Breast epithelium (tissue), 4 donors: ENCODE data around the gene ITGA8. TPM values are rescaled to one million over a fixed set of nuclear protein-coding genes. Genes with fewer than 3 reads are reported as not detected.

Experiments used
- DNase-seq, 2 donors: peaks; one replicate each; pipeline ENCODE4 v3.0.0-alpha.2; 2019; ENCODE audit warnings: low spot score in 2 of 2
- H3K27ac ChIP-seq, 2 donors: fragments of 200-600 bp; sonication (generic) in 1 of 2; one replicate each; pipeline ENCODE4 v1.5.1; 2016 to 2019; ENCODE audit warnings: mild to moderate bottlenecking in 1 of 2
- H3K27me3 ChIP-seq, 2 donors: fragments of 200-600 bp; sonication (generic) in 1 of 2; one replicate each; pipeline versions ENCODE4 v1.5.1 to v1.6.0; 2017 to 2019; ENCODE audit warnings: control low read depth in 1 of 2, mild to moderate bottlenecking in 1 of 2
- H3K36me3 ChIP-seq: fragments of 200-600 bp; one replicate; pipeline ENCODE4 v1.5.1; 2019
- H3K4me1 ChIP-seq, 2 donors: fragments of 200-600 bp; sonication (generic); one replicate each; pipeline ENCODE4 v1.5.1; 2016 to 2019; ENCODE audit warnings: control low read depth in 1 of 2
- H3K4me3 ChIP-seq, 3 donors: fragments of 200-600 bp; sonication (generic); 1 replicate in 2 of 3; 2 replicates in 1 of 3; pipeline ENCODE4 v1.5.1; 2016 to 2019; ENCODE audit warnings: mild to moderate bottlenecking in 3 of 3, moderate library complexity in 2 of 3
- H3K9me3 ChIP-seq, 2 donors: fragments of 200-600 bp; sonication (generic) in 1 of 2; one replicate each; pipeline ENCODE4 v1.5.1; 2016 to 2019; ENCODE audit warnings: control low read depth in 1 of 2
- POLR2A ChIP-seq: fragments of 450-650 bp; IDR thresholded peaks from one replicate; pipeline ENCODE4 v1.6.1; 2016; ENCODE audit warnings: antibody characterized with exemption, mild to moderate bottlenecking, moderate library complexity
- POLR2AphosphoS5 ChIP-seq, 3 donors: sonication (generic); formaldehyde crosslinking; IDR thresholded peaks; one replicate each; pipeline ENCODE4 v1.6.1; 2017; ENCODE audit warnings: antibody characterized with exemption in 3 of 3
- intact Hi-C: fragments of 100-400 bp; cut with DNase I; formaldehyde crosslinking; loops from one replicate; pipeline ENCODE4 v1.15.1; 2023; ENCODE audit warnings: low total_unique reads
- total RNA-seq, 3 donors: library from RNA; depleted of rRNA; stranded (reverse); fragments of >200 nt; gene quantifications; one replicate each; pipeline ENCODE4 v1.1.0, GENCODE V29; 2016
- TF ChIP-seq, protein P1 (sequence below), 3 donors: fragments of 450-650 bp; IDR thresholded peaks; one replicate each; pipeline ENCODE4 v1.5.1; 2016 to 2017; ENCODE audit warnings: antibody characterized with exemption in 3 of 3, mild to moderate bottlenecking in 3 of 3, moderate library complexity in 3 of 3

Gene ITGA8
- total RNA-seq, 3 donors from 2014 or later = 2.0 to 2.9 (median 2.6) TPM

DNA sequence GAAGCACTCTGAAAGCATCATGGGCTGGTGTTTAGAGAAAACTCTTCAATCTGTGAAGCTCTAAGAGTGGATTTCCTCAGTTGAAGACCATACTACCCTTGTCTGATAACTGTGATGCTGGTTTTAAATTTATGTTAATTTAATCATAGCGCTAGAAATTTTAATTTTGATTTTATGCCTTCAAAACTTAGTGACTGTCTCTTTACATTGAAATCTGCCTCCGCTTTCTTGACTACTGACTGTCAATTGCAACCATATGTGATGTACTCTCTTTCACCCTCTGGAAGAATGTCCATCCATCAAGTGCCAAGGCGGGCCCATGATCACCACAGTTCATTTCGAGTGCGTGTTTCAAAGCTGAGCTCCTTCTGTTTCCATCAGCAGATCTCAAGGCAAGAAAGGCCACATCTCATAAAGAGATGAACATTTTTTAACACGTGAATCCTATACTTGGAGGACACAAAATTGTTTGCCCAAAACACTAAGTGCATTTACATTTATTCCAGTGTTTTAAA, 147.1 kb downstream of the ITGA8 start:
- Histone ChIP-seq H3K36me3 (no peaks in the 10 kb centered on the region), H3K4me3 (no peak overlapping the region), H3K4me1 (no peaks in the 10 kb centered on the region), H3K27me3 (no peaks in the 10 kb centered on the region), H3K9me3 (no peaks in the 10 kb centered on the region), H3K27ac (no peak overlapping the region)
- intact Hi-C loops = no loop called here
- DNase-seq = no peak
- TF ChIP-seq POLR2A = no peak
- TF ChIP-seq, protein P1, sequence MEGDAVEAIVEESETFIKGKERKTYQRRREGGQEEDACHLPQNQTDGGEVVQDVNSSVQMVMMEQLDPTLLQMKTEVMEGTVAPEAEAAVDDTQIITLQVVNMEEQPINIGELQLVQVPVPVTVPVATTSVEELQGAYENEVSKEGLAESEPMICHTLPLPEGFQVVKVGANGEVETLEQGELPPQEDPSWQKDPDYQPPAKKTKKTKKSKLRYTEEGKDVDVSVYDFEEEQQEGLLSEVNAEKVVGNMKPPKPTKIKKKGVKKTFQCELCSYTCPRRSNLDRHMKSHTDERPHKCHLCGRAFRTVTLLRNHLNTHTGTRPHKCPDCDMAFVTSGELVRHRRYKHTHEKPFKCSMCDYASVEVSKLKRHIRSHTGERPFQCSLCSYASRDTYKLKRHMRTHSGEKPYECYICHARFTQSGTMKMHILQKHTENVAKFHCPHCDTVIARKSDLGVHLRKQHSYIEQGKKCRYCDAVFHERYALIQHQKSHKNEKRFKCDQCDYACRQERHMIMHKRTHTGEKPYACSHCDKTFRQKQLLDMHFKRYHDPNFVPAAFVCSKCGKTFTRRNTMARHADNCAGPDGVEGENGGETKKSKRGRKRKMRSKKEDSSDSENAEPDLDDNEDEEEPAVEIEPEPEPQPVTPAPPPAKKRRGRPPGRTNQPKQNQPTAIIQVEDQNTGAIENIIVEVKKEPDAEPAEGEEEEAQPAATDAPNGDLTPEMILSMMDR (IDR thresholded peaks at IDR 0.05) = no peak
- TF ChIP-seq POLR2AphosphoS5 (IDR thresholded peaks at IDR 0.05) = no peak

DNA sequence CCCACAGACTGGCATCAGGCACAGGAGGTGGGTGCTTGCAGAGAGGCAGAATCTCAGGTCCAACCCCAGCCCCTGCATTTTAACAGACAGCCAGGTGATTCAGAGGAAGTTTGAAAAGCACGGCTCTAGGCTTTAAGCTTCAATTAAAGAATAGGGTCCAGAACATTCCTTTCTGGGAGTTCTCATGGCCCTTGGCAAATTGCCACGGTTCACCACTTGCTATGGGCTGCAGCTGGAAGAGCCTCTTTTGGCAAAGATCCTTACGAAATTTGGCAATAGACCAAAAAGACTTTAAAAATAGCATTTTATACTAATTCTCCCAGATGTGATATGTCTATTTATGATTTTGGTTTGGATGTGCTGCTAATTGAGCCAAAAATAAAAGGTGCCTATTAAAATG, 148.1 kb downstream of the ITGA8 start:
- Histone ChIP-seq H3K27ac (no peak overlapping the region), H3K4me3 (no peak overlapping the region), H3K9me3 (no peaks in the 10 kb centered on the region), H3K27me3 (no peaks in the 10 kb centered on the region), H3K36me3 (no peaks in the 10 kb centered on the region), H3K4me1 (no peaks in the 10 kb centered on the region)
- intact Hi-C loops = no loop called here
- TF ChIP-seq POLR2A = no peak
- TF ChIP-seq POLR2AphosphoS5 (IDR thresholded peaks at IDR 0.05) = no peak
- TF ChIP-seq, protein P1 (IDR thresholded peaks at IDR 0.05) = no peak
- no peak for DNase-seq

DNA sequence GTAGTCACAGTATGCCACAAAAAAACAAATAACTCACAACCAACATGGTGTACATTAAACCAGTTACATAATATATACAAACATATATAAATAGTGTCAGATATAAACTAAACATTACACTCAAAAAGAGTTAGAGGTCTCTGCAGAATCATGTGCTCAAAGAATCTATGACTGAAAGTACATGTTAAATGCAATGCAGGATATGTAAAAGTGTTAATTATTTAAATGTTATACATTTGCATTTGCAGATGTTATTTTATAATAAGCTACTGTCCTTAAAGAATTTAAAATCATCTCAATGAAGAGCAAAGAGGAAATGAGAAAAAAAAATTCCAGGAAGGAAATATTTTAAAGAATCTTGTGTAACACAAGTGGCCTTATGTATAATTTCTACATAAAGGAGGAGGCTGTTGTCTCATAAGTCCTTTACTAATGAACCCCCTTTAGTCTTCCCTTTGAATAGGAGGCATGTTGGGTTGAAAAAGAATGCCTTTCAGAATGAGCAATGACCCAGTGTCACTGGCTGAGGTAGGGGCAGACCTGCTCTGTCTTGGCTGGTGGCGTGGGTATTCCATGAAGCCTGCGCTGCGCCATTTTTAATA, 148.9 kb downstream of the ITGA8 start:
- Histone ChIP-seq H3K4me1 (no peaks in the 10 kb centered on the region), H3K9me3 (no peaks in the 10 kb centered on the region), H3K27me3 (no peaks in the 10 kb centered on the region), H3K27ac (no peak overlapping the region), H3K4me3 (no peak overlapping the region), H3K36me3 (no peaks in the 10 kb centered on the region)
- no peak for DNase-seq
- no peak for TF ChIP-seq POLR2AphosphoS5 (IDR thresholded peaks at IDR 0.05)
- TF ChIP-seq, protein P1 (IDR thresholded peaks at IDR 0.05) = no peak
- no peak for TF ChIP-seq POLR2A
- intact Hi-C loops = no loop called here

DNA sequence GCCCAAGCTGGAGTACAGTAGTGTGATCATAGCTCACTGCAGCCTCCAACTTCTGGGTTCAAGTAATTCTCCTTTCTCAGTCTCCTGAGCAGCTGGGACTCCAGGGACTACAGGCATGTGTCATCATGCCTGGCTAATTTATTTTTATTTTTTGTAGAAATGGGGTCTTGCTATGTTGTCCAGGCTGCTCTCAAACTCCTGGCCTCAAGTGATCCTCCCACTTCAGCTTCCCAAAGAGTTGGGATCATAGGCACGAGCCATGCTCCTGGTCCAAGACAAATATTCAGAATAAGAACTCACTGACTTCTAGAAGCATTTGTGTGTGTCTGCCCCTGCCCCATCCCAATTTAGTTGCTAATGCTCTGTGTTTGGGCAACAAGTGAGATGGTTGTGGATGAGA, 151.8 kb downstream of the ITGA8 start:
- Histone ChIP-seq H3K27ac (no peak overlapping the region), H3K27me3 (no peaks in the 10 kb centered on the region), H3K9me3 (no peaks in the 10 kb centered on the region), H3K4me1 (no peaks in the 10 kb centered on the region), H3K4me3 (no peak overlapping the region), H3K36me3 (no peaks in the 10 kb centered on the region)
- DNase-seq = no peak
- intact Hi-C loops = no loop called here
- TF ChIP-seq POLR2A = no peak
- TF ChIP-seq, protein P1 (IDR thresholded peaks at IDR 0.05) = no peak
- no peak for TF ChIP-seq POLR2AphosphoS5 (IDR thresholded peaks at IDR 0.05)

DNA sequence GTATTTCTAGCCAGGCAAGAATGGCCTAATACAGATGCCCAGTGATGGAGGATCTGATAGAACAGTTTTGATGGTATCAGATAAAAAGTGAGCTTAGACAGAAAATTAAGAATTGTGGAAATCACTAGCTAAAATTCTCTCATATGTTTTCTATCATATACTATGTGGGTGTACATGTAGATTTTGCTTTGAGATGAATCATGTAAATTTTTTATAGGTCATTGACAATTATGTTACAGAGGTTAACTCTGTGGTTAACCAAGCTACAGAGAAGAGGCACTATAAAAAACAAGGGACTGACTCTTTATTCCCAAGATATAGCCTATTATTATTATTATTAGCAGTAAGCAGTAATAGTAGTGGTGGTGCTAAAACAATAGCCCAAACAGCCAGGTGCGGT, 156.5 kb downstream of the ITGA8 start:
- Histone ChIP-seq H3K27ac (no peak overlapping the region), H3K4me1 (no peaks in the 10 kb centered on the region), H3K36me3 (no peaks in the 10 kb centered on the region), H3K9me3 (no peaks in the 10 kb centered on the region), H3K27me3 (no peaks in the 10 kb centered on the region), H3K4me3 (no peak overlapping the region)
- intact Hi-C loops = no loop called here
- no peak for DNase-seq
- TF ChIP-seq, protein P1 (IDR thresholded peaks at IDR 0.05) = no peak
- TF ChIP-seq POLR2AphosphoS5 (IDR thresholded peaks at IDR 0.05) (no peak), POLR2A (no peak)
